Prostate gland (tissue), 2 donors: ENCODE results near the gene PCAT7.

Experiments used
- POLR2A ChIP-seq: fragments of 450-650 bp; IDR thresholded peaks from one replicate; pipeline ENCODE4 v1.6.1; 2016; ENCODE audit warnings: antibody characterized with exemption, mild to moderate bottlenecking
- TF ChIP-seq, protein P1 (sequence below), 4 experiments: fragments of 200-600 bp in 2 of 4; fragments of 450-650 bp in 2 of 4; sonication (generic) in 2 of 4; IDR thresholded peaks; 1 replicate in 3 of 4; 2 replicates in 1 of 4; pipeline ENCODE4 v1.5.1; 2016 to 2019; ENCODE audit warnings: antibody characterized with exemption in 4 of 4, mild to moderate bottlenecking in 2 of 4, moderate library complexity in 2 of 4

DNA sequence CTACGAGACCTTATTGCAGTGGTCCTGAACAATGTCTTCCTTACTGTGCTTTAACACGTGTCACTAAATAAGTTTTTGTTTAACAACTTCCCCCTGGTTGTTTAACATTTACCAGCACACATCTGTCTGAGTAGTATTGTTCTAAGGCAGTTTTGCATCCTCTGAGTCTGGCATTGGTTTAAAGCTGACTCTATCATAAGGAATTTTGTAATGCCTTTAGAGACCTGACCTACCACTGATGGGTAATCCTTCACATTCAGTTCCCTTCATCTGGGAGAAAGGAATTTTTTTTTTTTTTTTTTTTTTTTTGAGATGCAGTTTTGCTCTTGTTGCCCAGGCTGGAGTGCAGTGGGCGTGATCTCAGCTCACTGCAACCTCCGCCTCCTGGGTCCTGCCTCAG lies 20.0 kb upstream of the PCAT7 start:
- TF ChIP-seq, protein P1, sequence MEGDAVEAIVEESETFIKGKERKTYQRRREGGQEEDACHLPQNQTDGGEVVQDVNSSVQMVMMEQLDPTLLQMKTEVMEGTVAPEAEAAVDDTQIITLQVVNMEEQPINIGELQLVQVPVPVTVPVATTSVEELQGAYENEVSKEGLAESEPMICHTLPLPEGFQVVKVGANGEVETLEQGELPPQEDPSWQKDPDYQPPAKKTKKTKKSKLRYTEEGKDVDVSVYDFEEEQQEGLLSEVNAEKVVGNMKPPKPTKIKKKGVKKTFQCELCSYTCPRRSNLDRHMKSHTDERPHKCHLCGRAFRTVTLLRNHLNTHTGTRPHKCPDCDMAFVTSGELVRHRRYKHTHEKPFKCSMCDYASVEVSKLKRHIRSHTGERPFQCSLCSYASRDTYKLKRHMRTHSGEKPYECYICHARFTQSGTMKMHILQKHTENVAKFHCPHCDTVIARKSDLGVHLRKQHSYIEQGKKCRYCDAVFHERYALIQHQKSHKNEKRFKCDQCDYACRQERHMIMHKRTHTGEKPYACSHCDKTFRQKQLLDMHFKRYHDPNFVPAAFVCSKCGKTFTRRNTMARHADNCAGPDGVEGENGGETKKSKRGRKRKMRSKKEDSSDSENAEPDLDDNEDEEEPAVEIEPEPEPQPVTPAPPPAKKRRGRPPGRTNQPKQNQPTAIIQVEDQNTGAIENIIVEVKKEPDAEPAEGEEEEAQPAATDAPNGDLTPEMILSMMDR (IDR thresholded peaks at IDR 0.05) = no peak
- TF ChIP-seq POLR2A = no peak
